Hepatocyte (in vitro differentiated cells): ENCODE data around the gene PTGER3.

Experiments used
- CTCF ChIP-seq: fragments of 200-600 bp; sonication (generic); IDR thresholded peaks from 2 replicates; pipeline ENCODE4 v1.5.1; 2016; ENCODE audit warnings: antibody characterized with exemption, mild to moderate bottlenecking; ENCODE audit not compliant: poor library complexity
- EZH2 ChIP-seq: fragments of 200-600 bp; sonication (generic); IDR thresholded peaks from 2 replicates; pipeline ENCODE4 v1.6.1; 2016; ENCODE audit warnings: antibody characterized with exemption, mild to moderate bottlenecking, borderline replicate concordance
- EZH2phosphoT487 ChIP-seq: fragments of 200-600 bp; sonication (generic); IDR thresholded peaks from one replicate; pipeline ENCODE4 v1.6.1; 2018; ENCODE audit warnings: antibody characterized with exemption, mild to moderate bottlenecking, low read depth, moderate library complexity; ENCODE audit not compliant: unreplicated experiment, severe bottlenecking

- no peak for TF ChIP-seq CTCF
- no peak for TF ChIP-seq EZH2phosphoT487
- TF ChIP-seq EZH2, result no peak
These were observed 70.6 kb downstream of the PTGER3 start for GRCh38 chr1:70977041-70977440.
